ENCODE data around the gene TMPRSS3.

TMPRSS3 gene

GRCh38 chr21:42343556-42343955 is 52.3 kb downstream of the TMPRSS3 start (continued):
- no peak for TF ChIP-seq ZNF280C (tag by site-specific recombination; IDR thresholded peaks at IDR 0.05)
- no peak for TF ChIP-seq ZNF354C (tag by site-specific recombination; IDR thresholded peaks at IDR 0.05; ENCODE audit: borderline replicate concordance, low read depth)
- no peak for TF ChIP-seq ZNF704 (tag by site-specific recombination; IDR thresholded peaks at IDR 0.05)
- no peak for TF ChIP-seq ZFHX2 (tag by site-specific recombination; conservative IDR thresholded peaks at IDR 0.05)
- TF ChIP-seq ZNF654 (tag by site-specific recombination; IDR thresholded peaks at IDR 0.05; ENCODE audit: low read depth), result no peak
- no peak for TF ChIP-seq GLIS2 (tag by site-specific recombination; IDR thresholded peaks at IDR 0.05)

GRCh38 chr21:42343101-42343500 is 52.8 kb downstream of the TMPRSS3 start:
- no peaks in the 10 kb centered on the region for H3K4me1 ChIP-seq (ENCODE audit: control insufficient read depth, insufficient read depth, low read length)
- no peak overlapping the region for H3K27ac ChIP-seq (ENCODE audit: extremely low read depth, low read depth, low read length)
- ChIA-PET POLR2A (no interaction called here), CTCF (no interaction called here)
- no peaks in the 10 kb centered on the region for H3K36me3 ChIP-seq (ENCODE audit: control insufficient read depth in 2 of 2, insufficient read depth in 1 of 2, low read length in 2 of 2)
- no peak overlapping the region for H3K4me3 ChIP-seq (ENCODE audit: low read depth, low read length)
- no peak for TF ChIP-seq ZNF510 (tag by site-specific recombination; IDR thresholded peaks at IDR 0.05; ENCODE audit: insufficient replicate concordance)
- TF ChIP-seq ZNF155 (tag by site-specific recombination; IDR thresholded peaks at IDR 0.05), result no peak
- no peak for TF ChIP-seq ZNF23 (tag by site-specific recombination; IDR thresholded peaks at IDR 0.05; ENCODE audit: borderline replicate concordance)
- TF ChIP-seq ZNF658 (tag by site-specific recombination; IDR thresholded peaks at IDR 0.05), result no peak
- no peak for TF ChIP-seq ZNF148 (tag by site-specific recombination; IDR thresholded peaks at IDR 0.05; ENCODE audit: borderline replicate concordance)
- no peak for TF ChIP-seq ZFP3 (tag by site-specific recombination; IDR thresholded peaks at IDR 0.05; ENCODE audit: low read depth)
- no peak for TF ChIP-seq MZF1 (tag by site-specific recombination; IDR thresholded peaks at IDR 0.05; ENCODE audit: borderline replicate concordance)
- no peaks in the 10 kb centered on the region for H3K9me3 ChIP-seq (ENCODE audit: control insufficient read depth, insufficient read depth, low read depth, low read length)

- no peak overlapping the region for H3K4me3 ChIP-seq (ENCODE audit: low read depth, low read length)
- TF ChIP-seq ZNF561 (tag by site-specific recombination; IDR thresholded peaks at IDR 0.05; ENCODE audit: borderline replicate concordance), result no peak
- no peaks in the 10 kb centered on the region for H3K4me1 ChIP-seq (ENCODE audit: control insufficient read depth, insufficient read depth, low read length)
- no peak overlapping the region for H3K27ac ChIP-seq (ENCODE audit: extremely low read depth, low read depth, low read length)
- H3K9me3 ChIP-seq (ENCODE audit: control insufficient read depth, insufficient read depth, low read depth, low read length), result no peaks in the 10 kb centered on the region
- no peaks in the 10 kb centered on the region for H3K36me3 ChIP-seq (ENCODE audit: control insufficient read depth in 2 of 2, insufficient read depth in 1 of 2, low read length in 2 of 2)
- ChIA-PET POLR2A (interaction anchor here (0.6 to 1.0 kb wide), 2 partner anchors 12 to 32 kb away, joined by 3 to 6 read pairs; no protein-coding TSS in a partner anchor), CTCF (interaction anchor here (0.6 to 0.7 kb wide), 2 partner anchors 19 to 195 kb away, joined by 3 read pairs; no protein-coding TSS in a partner anchor)
Measured at GRCh38 chr21:42341776-42342542, 53.9 kb downstream of the TMPRSS3 start.
